Adrenal gland (tissue), 12 donors: ENCODE data around the gene ABCF2. TPM values are rescaled to one million over a fixed set of nuclear protein-coding genes. Genes with fewer than 3 reads are reported as not detected.

ENCODE experiments used
- DNase-seq, 7 donors: peaks; one replicate each; pipeline ENCODE4 v3.0.0-alpha.2; 2019 to 2020
- H3K27ac ChIP-seq, 5 donors: fragments of 200-600 bp; sonication (generic) in 4 of 5; 1 replicate in 3 of 5; 2 replicates in 2 of 5; pipeline versions ENCODE4 v1.5.1 to v1.8.0; 2016 to 2020; ENCODE audit warnings: mild to moderate bottlenecking in 1 of 5
- H3K27me3 ChIP-seq: fragments of 200-600 bp; 2 replicates; pipeline ENCODE4 v1.8.0; 2021
- H3K36me3 ChIP-seq, 2 donors: fragments of 200-600 bp; replicated peaks in 1 of 2; 1 replicate in 1 of 2; 2 replicates in 1 of 2; pipeline versions ENCODE4 v1.5.1 to v1.8.0; 2018 to 2022
- H3K4me1 ChIP-seq, 2 donors: fragments of 200-600 bp; replicated peaks in 1 of 2; 1 replicate in 1 of 2; 2 replicates in 1 of 2; pipeline versions ENCODE4 v1.5.1 to v1.8.0; 2018 to 2021
- H3K4me3 ChIP-seq, 4 donors: fragments of 200-600 bp; sonication (generic) in 3 of 4; one replicate each; pipeline ENCODE4 v1.5.1; 2016 to 2018
- H3K9me3 ChIP-seq, 3 donors: fragments of 200-600 bp; sonication (generic) in 1 of 3; replicated peaks in 1 of 3; 1 replicate in 2 of 3; 2 replicates in 1 of 3; pipeline versions ENCODE4 v1.5.1 to v1.8.0; 2016 to 2021
- CTCF ChIP-seq, 6 experiments: fragments of 450-650 bp in 4 of 6; fragments of 200-600 bp in 2 of 6; sonication (generic) in 1 of 6; IDR thresholded peaks; 1 replicate in 5 of 6; 2 replicates in 1 of 6; pipeline versions ENCODE4 v1.5.1 to v1.8.0; 2016 to 2021; ENCODE audit warnings: antibody characterized with exemption in 6 of 6, mild to moderate bottlenecking in 2 of 6, moderate library complexity in 1 of 6
- POLR2A ChIP-seq, 2 donors: fragments of 450-650 bp; IDR thresholded peaks; one replicate each; pipeline ENCODE4 v1.6.1; 2017; ENCODE audit warnings: antibody characterized with exemption in 2 of 2, mild to moderate bottlenecking in 2 of 2, moderate library complexity in 1 of 2
- WGBS, 4 donors: extraction: QIAGEN DNeasy Blood & Tissue Kit in 2 of 4; methylation state at CpG; one replicate each; pipeline versions ENCODE4 v1.1.5 to v1.1.7; 2013 to 2017; 5-methylcytosine and 5-hydroxymethylcytosine counted together
- intact Hi-C, 2 donors: fragments of 100-400 bp; cut with DNase I; formaldehyde crosslinking; loops; one replicate each; pipeline versions ENCODE4 v1.14.1 to v1.15.0; 2022 to 2023
- polyA plus RNA-seq, 3 donors: library from polyadenylated mRNA; stranded (reverse); fragments of 200-250 nt in 2 of 3; fragments of 350-450 nt in 1 of 3; fragmentation: Illumina TruSeq in 1 of 3; extraction: RNeasy Lipid Tissue Mini Kit (QIAGEN cat#74804) in 1 of 3; gene quantifications; one replicate each; pipeline ENCODE4 v1.2.3, GENCODE V29; 2013 to 2014
- total RNA-seq, 9 donors: library from RNA; depleted of rRNA in 4 of 9; stranded (reverse); fragments of >200 nt in 4 of 9; fragments of 120-200 nt in 1 of 9; fragmentation: NEBNext Ultra II Directional in 1 of 9; extraction: Animal tissue kit (Norgen Biotek cat#: 25700) in 1 of 9; gene quantifications; one replicate each; pipeline versions ENCODE4 v1.1.0 to v1.2.4, GENCODE V29; 2013 to 2023
- donor health status: healthy with polysubstance abuse.
- donor health status: Bipolar disorder and iron deficiency.
- donor health status: DM: yes; HTN: yes; CAD: no.
- donor health status: DM: no; HTN: no; CAD: no.
- donor health status: DM: no; HTN: no; CAD: no.
- donor health status: DM: yes; HTN: yes; CAD: no.

Gene ABCF2
- total and polyA plus RNA-seq, 12 donors: 15.6 to 110 (median 29.3) TPM

GRCh38 chr7:151233804-151234203 is 6.8 kb upstream of the ABCF2 start:
- peak in 1 of 7 donors; percentile 33 for DNase-seq
- 69 to 87% (median 74%) methylated on average over 5 to 9 of the region's 9 CpGs for WGBS, 4 donors

GRCh38 chr7:151232917-151233701 is 6.1 kb upstream of the ABCF2 start:
- Histone ChIP-seq H3K36me3 (peaks cover 0 to 35% of the 10 kb centered on the region in 2 donors), H3K9me3 (no peaks in the 10 kb centered on the region), H3K27ac (peak overlapping the region; percentile 50 to 94 (median 86)), H3K4me3 (peak overlapping the region; percentile 48 to 94 (median 88)), H3K4me1 (peaks cover 18 to 30% of the 10 kb centered on the region in 2 donors), H3K27me3 (no peaks in the 10 kb centered on the region)
- DNase-seq: peak; percentile 72 to 91 (median 84)
- intact Hi-C loops: no loop called here
- no peak for TF ChIP-seq CTCF (IDR thresholded peaks at IDR 0.05)
- peak in 1 of 2 donors; percentile 82 for TF ChIP-seq POLR2A (IDR thresholded peaks at IDR 0.05)
- WGBS, 4 donors: 1 to 3% (median 3%) methylated on average over 23 to 36 of the region's 36 CpGs

More at GRCh38 chr7:151233804-151234203, 6.8 kb upstream of the ABCF2 start:
- Histone ChIP-seq H3K27me3 (no peaks in the 10 kb centered on the region), H3K27ac (peak overlapping the region in 4 of 5 donors; percentile 84 to 94 (median 89)), H3K4me1 (peaks cover 17 to 28% of the 10 kb centered on the region in 2 donors), H3K36me3 (peaks cover 0 to 42% of the 10 kb centered on the region in 2 donors), H3K9me3 (no peaks in the 10 kb centered on the region), H3K4me3 (peak overlapping the region in 2 of 4 donors; percentile 87 to 94)
- intact Hi-C loops: no loop called here
- TF ChIP-seq POLR2A (IDR thresholded peaks at IDR 0.05) (no peak), CTCF (IDR thresholded peaks at IDR 0.05) (no peak)

GRCh38 chr7:151232091-151232916 is 5.3 kb upstream of the ABCF2 start, which contains the start of gene CHPF2:
Gene CHPF2 (plus strand): TSS chr7:151232483. CDS start chr7:151234012, 1,529 bp downstream.
- intact Hi-C loops: no loop called here
- Histone ChIP-seq H3K4me1 (peaks cover 21 to 35% of the 10 kb centered on the region in 2 donors), H3K27ac (peak within 1 kb of the TSS; percentile 50 to 94 (median 86)), H3K27me3 (no peaks in the 10 kb centered on the region), H3K36me3 (peaks cover 0 to 27% of the 10 kb centered on the region in 2 donors), H3K4me3 (peak within 1 kb of the TSS; percentile 48 to 94 (median 88)), H3K9me3 (no peaks in the 10 kb centered on the region)
- DNase-seq: peak; percentile 92 to 97 (median 93)
- no peak for TF ChIP-seq CTCF (IDR thresholded peaks at IDR 0.05)
- TF ChIP-seq POLR2A (IDR thresholded peaks at IDR 0.05): peak; percentile 70 to 89
- 0 to 1% (median 1%) methylated on average over 19 to 79 of the region's 79 CpGs for WGBS, 4 donors

GRCh38 chr7:151231080-151231479 is 4.1 kb upstream of the ABCF2 start:
- peak in 1 of 2 donors; percentile 42 for TF ChIP-seq POLR2A (IDR thresholded peaks at IDR 0.05)
- TF ChIP-seq CTCF (IDR thresholded peaks at IDR 0.05): no peak
- H3K4me1 ChIP-seq: peaks cover 26 to 41% of the 10 kb centered on the region in 2 donors
- intact Hi-C loops: no loop called here

More at GRCh38 chr7:151231080-151231479, 4.1 kb upstream of the ABCF2 start:
- DNase-seq: no peak
- no peak overlapping the region for H3K4me3 ChIP-seq
- peak overlapping the region in 3 of 5 donors; percentile 84 to 94 (median 92) for H3K27ac ChIP-seq
- H3K9me3 ChIP-seq: no peaks in the 10 kb centered on the region
- no peaks in the 10 kb centered on the region for H3K27me3 ChIP-seq
- H3K36me3 ChIP-seq: peaks cover 0 to 15% of the 10 kb centered on the region in 2 donors
- WGBS, 4 donors: 46 to 54% (median 48%) methylated on average over 1 of the region's 1 CpG
